Lower leg skin (tissue), 3 donors: ENCODE data around the gene TMEM115.

Experiments
- POLR2A ChIP-seq, 2 donors: fragments of 450-650 bp; IDR thresholded peaks; one replicate each; pipeline ENCODE4 v1.6.1; 2016 to 2017; ENCODE audit warnings: antibody characterized with exemption in 2 of 2, mild to moderate bottlenecking in 1 of 2, moderate library complexity in 1 of 2
- TF ChIP-seq, protein P1 (sequence below), 3 donors: fragments of 450-650 bp; IDR thresholded peaks; one replicate each; pipeline ENCODE4 v1.5.1; 2016; ENCODE audit warnings: antibody characterized with exemption in 3 of 3, mild to moderate bottlenecking in 3 of 3, moderate library complexity in 2 of 3

- TF ChIP-seq, protein P1, sequence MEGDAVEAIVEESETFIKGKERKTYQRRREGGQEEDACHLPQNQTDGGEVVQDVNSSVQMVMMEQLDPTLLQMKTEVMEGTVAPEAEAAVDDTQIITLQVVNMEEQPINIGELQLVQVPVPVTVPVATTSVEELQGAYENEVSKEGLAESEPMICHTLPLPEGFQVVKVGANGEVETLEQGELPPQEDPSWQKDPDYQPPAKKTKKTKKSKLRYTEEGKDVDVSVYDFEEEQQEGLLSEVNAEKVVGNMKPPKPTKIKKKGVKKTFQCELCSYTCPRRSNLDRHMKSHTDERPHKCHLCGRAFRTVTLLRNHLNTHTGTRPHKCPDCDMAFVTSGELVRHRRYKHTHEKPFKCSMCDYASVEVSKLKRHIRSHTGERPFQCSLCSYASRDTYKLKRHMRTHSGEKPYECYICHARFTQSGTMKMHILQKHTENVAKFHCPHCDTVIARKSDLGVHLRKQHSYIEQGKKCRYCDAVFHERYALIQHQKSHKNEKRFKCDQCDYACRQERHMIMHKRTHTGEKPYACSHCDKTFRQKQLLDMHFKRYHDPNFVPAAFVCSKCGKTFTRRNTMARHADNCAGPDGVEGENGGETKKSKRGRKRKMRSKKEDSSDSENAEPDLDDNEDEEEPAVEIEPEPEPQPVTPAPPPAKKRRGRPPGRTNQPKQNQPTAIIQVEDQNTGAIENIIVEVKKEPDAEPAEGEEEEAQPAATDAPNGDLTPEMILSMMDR (IDR thresholded peaks at IDR 0.05) = no peak
- no peak for TF ChIP-seq POLR2A (IDR thresholded peaks at IDR 0.05)
Observed at GRCh38 chr3:50322115-50322385, 37.3 kb downstream of the TMEM115 start.
